22Rv1 (cell line): ENCODE results near the gene SLC27A1.

ENCODE experiments used
- CTCF ChIP-seq: fragments of 450-650 bp; IDR thresholded peaks from 2 replicates; pipeline ENCODE4 v1.5.1; 2017; ENCODE audit warnings: mild to moderate bottlenecking
- ZFX ChIP-seq: fragments of 450-650 bp; IDR thresholded peaks from 2 replicates; pipeline ENCODE4 v1.6.1; 2017; ENCODE audit warnings: antibody characterized with exemption, borderline replicate concordance

- TF ChIP-seq CTCF (no peak), ZFX (no peak)
Observed at GRCh38 chr19:17528610-17529009, 58.3 kb downstream of the SLC27A1 start.
